T-helper 1 cell treated with Interleukin-12 subunit alpha and Interleukin-12 subunit beta and Interleukin-4 antibody, amounts not matched to agents 30 ng/mL and 1 ng/mL, for 36 hours (primary cell): ENCODE data around the gene ADAMTSL4. TPM values are rescaled to one million over a fixed set of nuclear protein-coding genes. Genes with fewer than 3 reads are reported as not detected.

Experiments
- intact Hi-C: fragments of 100-400 bp; cut with micrococcal nuclease; formaldehyde crosslinking; loops from one replicate; pipeline ENCODE4 v1.15.1; 2024
- total RNA-seq: library from RNA; stranded (reverse); gene quantifications from 2 replicates; pipeline ENCODE4 v1.2.3, GENCODE V29; 2022

The ADAMTSL4 gene
- total RNA-seq, 1 donor from 2014 or later = 1.1 TPM

GRCh38 chr1:150553392-150554085, 4.3 kb downstream of the ADAMTSL4 start:
- intact Hi-C loops = no loop called here

DNA sequence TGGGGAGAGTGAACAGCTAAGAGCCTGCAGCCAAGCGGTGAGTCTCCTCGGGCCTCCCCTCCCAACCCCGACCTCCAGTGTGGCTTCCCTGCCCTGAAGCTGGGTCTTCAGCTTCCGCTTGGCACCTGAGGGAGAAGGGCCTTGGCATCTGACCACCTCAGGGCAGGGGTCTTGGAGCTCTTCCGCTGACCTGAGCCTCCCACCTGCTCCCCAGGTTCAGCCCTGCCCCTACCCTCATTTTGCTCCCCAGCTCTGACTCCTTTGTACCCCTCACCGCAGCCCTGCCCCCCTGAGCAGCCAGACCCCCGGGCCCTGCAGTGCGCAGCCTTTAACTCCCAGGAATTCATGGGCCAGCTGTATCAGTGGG, 4.9 kb downstream of the ADAMTSL4 start:
- intact Hi-C loops = no loop called here

- intact Hi-C loops = no loop called here
Observed at GRCh38 chr1:150555198-150555970, 6.2 kb downstream of the ADAMTSL4 start.

DNA sequence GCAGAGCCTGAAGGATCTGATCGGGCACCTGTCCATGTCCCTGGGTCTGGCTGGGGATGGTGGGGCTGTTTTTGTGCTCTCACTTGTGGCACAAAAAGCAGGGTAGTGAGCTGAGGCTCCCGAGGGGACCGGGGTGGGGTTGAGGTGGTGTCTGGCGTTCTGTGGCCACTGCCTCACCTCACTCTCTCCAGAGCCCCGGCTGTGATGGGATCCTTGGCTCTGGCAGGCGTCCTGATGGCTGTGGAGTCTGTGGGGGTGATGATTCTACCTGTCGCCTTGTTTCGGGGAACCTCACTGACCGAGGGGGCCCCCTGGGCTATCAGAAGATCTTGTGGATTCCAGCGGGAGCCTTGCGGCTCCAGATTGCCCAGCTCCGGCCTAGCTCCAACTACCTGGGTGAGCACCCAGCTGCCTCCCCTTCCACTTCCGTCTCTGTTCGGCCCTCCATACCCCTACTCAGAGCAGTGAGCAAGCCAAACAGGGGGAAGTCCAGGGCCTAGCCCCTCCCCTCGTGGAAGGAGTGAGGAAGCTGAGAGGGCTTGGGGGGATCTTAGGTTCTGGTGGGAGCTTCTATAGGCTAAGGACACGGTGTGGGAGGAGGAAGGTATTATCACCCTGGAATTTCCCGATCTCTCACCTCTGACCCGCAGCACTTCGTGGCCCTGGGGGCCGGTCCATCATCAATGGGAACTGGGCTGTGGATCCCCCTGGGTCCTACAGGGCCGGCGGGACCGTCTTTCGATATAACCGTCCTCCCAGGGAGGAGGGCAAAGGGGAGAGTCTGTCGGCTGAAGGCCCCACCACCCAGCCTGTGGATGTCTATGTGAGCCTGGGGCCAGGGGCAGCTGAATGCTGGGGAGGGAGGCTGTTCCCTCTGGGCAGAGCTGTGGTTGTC, 7.0 kb downstream of the ADAMTSL4 start:
- intact Hi-C loops = no loop called here

- intact Hi-C loops = no loop called here
Observed at GRCh38 chr1:150557065-150557600, 7.9 kb downstream of the ADAMTSL4 start.

DNA sequence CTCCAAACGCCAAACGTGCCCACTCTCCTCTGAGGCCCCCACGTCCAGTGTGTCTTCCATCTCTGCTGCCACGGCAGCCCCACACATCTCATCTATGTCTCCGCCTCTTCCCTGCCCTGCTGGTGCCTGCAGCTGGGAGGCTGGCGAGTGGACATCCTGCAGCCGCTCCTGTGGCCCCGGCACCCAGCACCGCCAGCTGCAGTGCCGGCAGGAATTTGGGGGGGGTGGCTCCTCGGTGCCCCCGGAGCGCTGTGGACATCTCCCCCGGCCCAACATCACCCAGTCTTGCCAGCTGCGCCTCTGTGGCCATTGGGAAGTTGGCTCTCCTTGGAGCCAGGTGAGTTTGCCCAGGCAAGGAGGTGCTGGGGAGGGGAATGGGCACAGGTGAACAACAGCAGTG, 8.6 kb downstream of the ADAMTSL4 start:
- intact Hi-C loops = no loop called here

GRCh38 chr1:150558303-150558704, 9.1 kb downstream of the ADAMTSL4 start:
- intact Hi-C loops = no loop called here

DNA sequence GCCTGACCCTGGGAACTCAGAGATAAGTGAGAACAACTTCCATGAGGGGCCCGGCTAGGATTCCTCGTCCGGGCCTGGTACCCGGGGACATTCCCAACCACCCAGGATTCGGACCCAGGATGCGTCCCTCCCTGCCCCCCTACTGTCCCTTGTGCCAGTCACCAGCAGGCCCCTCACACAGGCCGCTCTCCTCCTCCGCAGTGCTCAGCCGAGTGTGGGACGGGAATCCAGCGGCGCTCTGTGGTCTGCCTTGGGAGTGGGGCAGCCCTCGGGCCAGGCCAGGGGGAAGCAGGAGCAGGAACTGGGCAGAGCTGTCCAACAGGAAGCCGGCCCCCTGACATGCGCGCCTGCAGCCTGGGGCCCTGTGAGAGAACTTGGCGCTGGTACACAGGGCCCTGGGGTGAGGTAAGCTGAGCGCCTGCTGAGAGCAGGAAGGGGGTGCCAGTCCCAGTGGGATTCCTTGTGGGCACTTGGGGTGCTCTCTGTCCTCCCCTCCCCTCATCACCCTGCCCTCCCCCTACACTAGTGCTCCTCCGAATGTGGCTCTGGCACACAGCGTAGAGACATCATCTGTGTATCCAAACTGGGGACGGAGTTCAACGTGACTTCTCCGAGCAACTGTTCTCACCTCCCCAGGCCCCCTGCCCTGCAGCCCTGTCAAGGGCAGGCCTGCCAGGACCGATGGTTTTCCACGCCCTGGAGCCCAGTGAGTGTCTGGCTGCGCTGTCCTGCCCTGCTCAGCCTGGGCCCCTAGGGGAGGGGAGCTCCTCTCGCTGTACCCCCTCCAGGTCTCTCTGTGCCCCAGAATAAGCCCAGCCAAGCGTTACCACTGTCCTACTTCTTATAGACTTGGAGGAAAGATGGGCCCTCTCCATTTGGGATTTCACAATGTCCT, 9.8 kb downstream of the ADAMTSL4 start:
- intact Hi-C loops = no loop called here

DNA sequence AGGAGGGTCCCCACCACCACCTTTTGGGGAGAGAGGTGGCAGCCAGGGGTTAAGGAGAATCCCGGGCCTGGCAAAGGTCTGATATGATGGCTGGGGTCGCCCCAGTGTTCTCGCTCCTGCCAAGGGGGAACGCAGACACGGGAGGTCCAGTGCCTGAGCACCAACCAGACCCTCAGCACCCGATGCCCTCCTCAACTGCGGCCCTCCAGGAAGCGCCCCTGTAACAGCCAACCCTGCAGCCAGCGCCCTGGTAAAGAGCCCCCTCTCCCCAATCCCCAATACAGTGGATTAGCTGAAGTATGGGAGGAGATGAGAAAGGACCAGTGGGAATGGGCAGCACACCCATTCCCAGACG, 10.4 kb downstream of the ADAMTSL4 start:
- intact Hi-C loops = loop anchor here (1.0 to 5.0 kb wide), 11 partner anchors 7 to 723 kb away; partner anchors contain the start of genes ANP32E, CDC42SE1, CTSS and TARS2

DNA sequence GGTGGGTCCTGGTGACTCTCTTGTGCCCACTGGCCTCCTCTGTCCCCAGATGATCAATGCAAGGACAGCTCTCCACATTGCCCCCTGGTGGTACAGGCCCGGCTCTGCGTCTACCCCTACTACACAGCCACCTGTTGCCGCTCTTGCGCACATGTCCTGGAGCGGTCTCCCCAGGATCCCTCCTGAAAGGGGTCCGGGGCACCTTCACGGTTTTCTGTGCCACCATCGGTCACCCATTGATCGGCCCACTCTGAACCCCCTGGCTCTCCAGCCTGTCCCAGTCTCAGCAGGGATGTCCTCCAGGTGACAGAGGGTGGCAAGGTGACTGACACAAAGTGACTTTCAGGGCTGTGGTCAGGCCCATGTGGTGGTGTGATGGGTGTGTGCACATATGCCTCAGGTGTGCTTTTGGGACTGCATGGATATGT, 10.8 kb downstream of the ADAMTSL4 start:
- intact Hi-C loops = loop anchor here (1.0 to 5.0 kb wide), 11 partner anchors 8 to 722 kb away; partner anchors contain the start of genes ANP32E, CDC42SE1, CTSS and TARS2

GRCh38 chr1:150560576-150561253, 11.5 kb downstream of the ADAMTSL4 start:
- intact Hi-C loops = loop anchor here (1.0 to 5.0 kb wide), 13 partner anchors 8 to 722 kb away; partner anchors contain the start of genes ANP32E, CDC42SE1, CTSS and TARS2

DNA sequence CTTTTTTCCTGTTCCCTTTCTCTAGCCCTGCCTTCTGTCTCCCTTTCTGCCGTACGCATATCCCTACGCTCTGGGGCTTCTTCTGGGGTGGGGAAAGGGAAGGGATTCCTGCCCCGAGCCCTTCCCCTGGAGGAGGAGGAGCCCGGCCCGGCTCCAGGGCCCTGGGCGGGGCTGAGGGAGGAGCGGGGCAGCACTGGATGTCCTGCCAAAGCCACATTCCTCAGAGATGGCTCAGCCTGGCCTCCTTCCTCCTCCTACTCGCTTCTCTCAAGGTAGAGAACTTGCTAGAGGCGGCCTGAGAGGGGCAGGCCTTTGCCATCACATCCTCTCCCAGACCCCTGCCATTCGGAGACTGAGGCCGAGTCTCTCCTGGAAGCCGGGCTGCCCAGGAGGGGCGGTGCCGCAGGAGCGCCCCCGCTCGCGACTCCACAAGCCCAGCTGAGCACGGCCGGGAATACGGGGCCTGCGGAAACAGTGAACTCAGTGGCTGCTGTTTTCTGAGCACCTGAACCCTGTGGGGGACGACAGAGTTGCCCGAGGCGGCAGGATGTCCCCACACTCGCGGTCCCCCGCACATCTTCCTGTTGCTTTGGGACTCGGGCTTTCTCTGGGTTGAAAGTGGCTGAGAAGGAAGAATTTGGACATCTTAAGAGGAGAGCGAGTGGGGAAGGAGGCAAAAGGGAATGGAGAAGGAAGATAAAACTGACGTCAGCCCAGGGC, 12.2 kb downstream of the ADAMTSL4 start:
- intact Hi-C loops = loop anchor here (1.0 to 5.0 kb wide), 9 partner anchors 45 to 721 kb away; partner anchors contain the start of genes ANP32E, CDC42SE1, CTSS and ZNF687

DNA sequence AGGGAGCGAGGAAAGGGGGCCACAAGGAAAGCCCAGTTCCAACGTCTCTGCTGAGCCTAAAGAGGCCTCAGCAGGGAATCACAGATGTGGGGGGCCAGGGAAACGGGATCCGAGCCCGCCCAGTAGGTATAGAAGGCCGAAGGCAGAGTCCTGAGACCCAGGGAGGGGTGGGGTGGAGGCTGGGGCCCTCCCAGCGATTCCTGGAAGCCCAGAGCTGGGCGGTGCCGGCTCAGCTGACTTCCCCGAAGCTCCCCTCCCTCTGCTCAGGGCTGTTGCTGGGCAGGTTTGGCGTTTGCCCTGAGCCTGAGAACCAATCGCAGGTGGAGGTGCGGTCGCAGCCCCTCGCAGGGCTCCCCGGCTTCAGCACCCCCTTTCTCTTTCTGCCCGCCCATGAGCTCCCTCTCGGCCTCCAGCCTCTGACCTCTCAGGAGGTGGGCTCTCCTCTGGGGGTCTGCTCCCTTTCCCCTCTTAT, 12.8 kb downstream of the ADAMTSL4 start:
- intact Hi-C loops = loop anchor here (1.0 to 5.0 kb wide), 14 partner anchors 17 to 720 kb away; partner anchors contain the start of genes ANP32E, ARNT, CDC42SE1 and CTSS

- intact Hi-C loops = loop anchor here (1.0 to 5.0 kb wide), 11 partner anchors 17 to 720 kb away; partner anchors contain the start of genes ARNT, CDC42SE1, CTSS and ENSA
Observed at GRCh38 chr1:150562446-150563339, 13.5 kb downstream of the ADAMTSL4 start.

DNA sequence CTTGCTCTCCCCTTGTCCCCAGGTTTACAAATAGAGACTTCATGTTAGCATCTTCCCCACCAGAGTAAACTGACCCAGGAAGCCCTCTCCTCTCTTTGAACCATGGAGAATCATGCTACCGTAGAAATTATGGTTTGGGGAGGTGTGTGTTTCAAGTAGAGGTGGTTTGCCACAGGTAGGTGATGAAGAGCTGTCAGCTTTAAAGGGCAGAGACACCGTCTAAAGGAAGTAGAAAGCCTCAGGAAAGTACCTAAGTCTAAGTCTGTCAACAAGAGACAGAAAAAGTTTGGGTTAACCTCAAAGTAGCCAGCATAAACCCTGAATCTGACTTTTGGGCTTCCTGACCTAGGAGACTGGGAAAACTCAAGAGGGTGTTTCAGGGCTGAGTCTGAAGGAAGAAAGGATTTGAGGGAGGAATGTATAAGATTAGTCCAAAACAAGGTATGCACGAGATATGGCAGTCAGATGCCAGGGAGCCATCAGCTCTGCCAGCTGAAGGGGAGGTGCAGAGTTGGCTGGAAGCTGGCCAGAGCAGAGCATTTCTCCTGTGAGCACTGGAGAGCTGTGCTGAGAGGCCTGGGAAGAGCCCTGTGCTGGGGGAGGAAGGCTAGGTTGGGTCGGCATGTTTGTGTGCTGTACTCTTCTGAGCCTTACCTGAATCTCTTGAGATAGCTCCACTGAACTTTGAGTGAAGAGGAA, 14.3 kb downstream of the ADAMTSL4 start:
- intact Hi-C loops = loop anchor here (1.0 to 5.0 kb wide), 10 partner anchors 48 to 719 kb away; partner anchors contain the start of genes ARNT, CDC42SE1, CTSS and GOLPH3L
